AG09319 (cell line): ENCODE data around the gene FAM3B.
"Not testable (repeated sequence)": the region's sequence is repeated elsewhere in the genome, so short reads cannot be mapped to it uniquely, and the experiment has no call there.

Experiments
- DNase-seq: peaks from one replicate; pipeline ENCODE4 v3.0.0-alpha.2; 2010; ENCODE audit warnings: low read depth; ENCODE audit errors: extremely low read depth
- CTCF ChIP-seq: IDR thresholded peaks from 2 replicates; pipeline ENCODE4 v1.5.1; 2011; ENCODE audit warnings: low read depth, mild to moderate bottlenecking, inconsistent platforms, low read length, moderate library complexity

FAM3B gene

GRCh38 chr21:41304068-41304720, 12.4 kb upstream of the FAM3B start:
- no peak for DNase-seq
- TF ChIP-seq CTCF: no peak

GRCh38 chr21:41307219-41307618, 9.4 kb upstream of the FAM3B start:
- DNase-seq: no peak
- no peak for TF ChIP-seq CTCF

- not testable (repeated sequence) for DNase-seq
Measured at GRCh38 chr21:41313285-41314164, 3.1 kb upstream of the FAM3B start.

- no peak for TF ChIP-seq CTCF
- no peak for DNase-seq
Measured at GRCh38 chr21:41315726-41316125, 875 bp upstream of the FAM3B start.

GRCh38 chr21:41317063-41317392, 427 bp downstream of the FAM3B start:
- no peak for DNase-seq
- no peak for TF ChIP-seq CTCF

- DNase-seq: no peak
- TF ChIP-seq CTCF: no peak
Measured at GRCh38 chr21:41317458-41317857, 857 bp downstream of the FAM3B start.

- TF ChIP-seq CTCF: no peak
- no peak for DNase-seq
Measured at GRCh38 chr21:41318218-41318617, 1.6 kb downstream of the FAM3B start.
